HepG2 (cell line): Measurements from ENCODE around the gene OTC. TPM values are rescaled to one million over a fixed set of nuclear protein-coding genes. Genes with fewer than 3 reads are reported as not detected.

Source experiments
- ATAC-seq: fragments of 200-7000 bp; cut with Tn5 transposase; 3 replicates; pipeline ENCODE4 v1.9.1; 2020; ENCODE audit warnings: mild to moderate bottlenecking, moderate library complexity
- BruUV-seq: library from RNA; stranded (reverse); fragments of 400-500 nt; replicated peaks from 2 replicates; lab custom pipeline; 2021; lab: Mats Ljungman, UMichigan
- CTCF ChIA-PET: fragments of 300-600 bp; formaldehyde crosslinking; extraction: SDS; loops from one replicate; lab custom pipeline; 2021; ENCODE audit warnings: low total read pairs, inconsistent platforms, low intra/inter-chr PET ratio; lab: Yijun Ruan, JAX
- POLR2A ChIA-PET: fragments of 350-600 bp; sonication (Branson Sonifier 250); formaldehyde crosslinking; loops from one replicate; lab custom pipeline; 2020; ENCODE audit warnings: antibody characterized with exemption, inconsistent platforms; lab: Yijun Ruan, JAX
- DNase-seq: peaks from one replicate; pipeline ENCODE4 v3.0.0-alpha.2; 2015; ENCODE audit warnings: low spot score
- FAIRE-seq: peaks from 3 replicates; lab custom pipeline; 2011; peaks lifted over from hg19 to GRCh38; lab: Jason Lieb, UNC
- H2AFZ ChIP-seq: one replicate; pipeline ENCODE4 v1.6.1; 2011; ENCODE audit warnings: low read length, inconsistent platforms
- H3K27ac ChIP-seq: fragments of 300-600 bp; 3 replicates; pipeline ENCODE4 v1.8.0; 2011; ENCODE audit warnings: mixed run types, mild to moderate bottlenecking, mixed read lengths, low read length, inconsistent platforms; ENCODE audit not compliant: insufficient read depth; ENCODE audit errors: extremely low read length
- H3K27me3 ChIP-seq, 2 experiments: fragments of 200-600 bp in 1 of 2; 2 replicates in 1 of 2; 3 replicates in 1 of 2; pipeline versions ENCODE4 v1.6.0 to v1.8.0; 2011; ENCODE audit warnings: low read length in 2 of 2, mild to moderate bottlenecking in 2 of 2, moderate library complexity in 2 of 2, inconsistent platforms in 1 of 2; ENCODE audit not compliant: insufficient read depth in 2 of 2, control insufficient read depth in 1 of 2
- H3K36me3 ChIP-seq, 2 experiments: fragments of 200-600 bp in 1 of 2; replicated peaks in 1 of 2; 2 replicates in 1 of 2; 3 replicates in 1 of 2; pipeline versions ENCODE4 v1.5.1 to v1.8.0; 2011; ENCODE audit warnings: low read length in 2 of 2, inconsistent platforms in 1 of 2; ENCODE audit not compliant: insufficient read depth in 2 of 2, control insufficient read depth in 1 of 2
- H3K4me1 ChIP-seq: 2 replicates; pipeline ENCODE4 v1.5.1; 2012; ENCODE audit warnings: low read length, inconsistent platforms; ENCODE audit not compliant: insufficient read depth
- H3K4me2 ChIP-seq: 2 replicates; pipeline ENCODE4 v1.6.0; 2011; ENCODE audit warnings: low read depth, low read length, inconsistent platforms
- H3K4me3 ChIP-seq, 3 experiments: fragments of 200-600 bp in 1 of 3; sonication (generic), shearing (Covaris generic) in 1 of 3; replicated peaks in 1 of 3; 2 replicates each; pipeline ENCODE4 v1.5.1; 2011 to 2016; ENCODE audit warnings: low read length in 3 of 3, inconsistent platforms in 2 of 3, low read depth in 2 of 3, mild to moderate bottlenecking in 2 of 3, control low read depth in 1 of 3, mixed read lengths in 1 of 3; ENCODE audit not compliant: insufficient read depth in 1 of 3
- H3K79me2 ChIP-seq: one replicate; pipeline ENCODE4 v1.6.1; 2011; ENCODE audit warnings: low read length, inconsistent platforms; ENCODE audit not compliant: insufficient read depth
- H3K9ac ChIP-seq: 2 replicates; pipeline ENCODE4 v1.6.0; 2011; ENCODE audit warnings: mild to moderate bottlenecking, low read depth, low read length, inconsistent platforms; ENCODE audit not compliant: insufficient read depth
- H3K9me3 ChIP-seq: 2 replicates; pipeline ENCODE4 v1.5.1; 2012; ENCODE audit warnings: mild to moderate bottlenecking, low read length
- H4K20me1 ChIP-seq: 2 replicates; pipeline ENCODE4 v1.6.0; 2011; ENCODE audit warnings: inconsistent platforms, mild to moderate bottlenecking, low read length, moderate library complexity; ENCODE audit not compliant: insufficient read depth
- ARNT ChIP-seq: fragments of 450-650 bp; IDR thresholded peaks from 2 replicates; pipeline ENCODE4 v1.6.1; 2017
- ATF2 ChIP-seq: sonication (generic); formaldehyde crosslinking; IDR thresholded peaks from 2 replicates; pipeline ENCODE4 v1.4.0; 2020; ENCODE audit warnings: missing genetic modification reagents
- ATF4 ChIP-seq, 2 experiments: fragments of 450-650 bp in 1 of 2; sonication (generic) in 1 of 2; formaldehyde crosslinking; IDR thresholded peaks; 2 replicates each; pipeline versions ENCODE4 v1.5.0 to v1.8.0; 2020 to 2022; ENCODE audit warnings: mild to moderate bottlenecking in 1 of 2, missing genetic modification reagents in 1 of 2
- ESRRA ChIP-seq: sonication (generic); formaldehyde crosslinking; IDR thresholded peaks from 2 replicates; pipeline ENCODE4 v1.5.1; 2020; ENCODE audit warnings: mild to moderate bottlenecking, low read depth, missing genetic modification reagents
- FOXC1 ChIP-seq: sonication (generic); formaldehyde crosslinking; IDR thresholded peaks from 2 replicates; pipeline ENCODE4 v1.8.0; 2022; ENCODE audit warnings: mild to moderate bottlenecking, missing genetic modification reagents, borderline replicate concordance
- GATAD1 ChIP-seq: IDR thresholded peaks from 2 replicates; pipeline ENCODE4 v1.6.1; 2016; ENCODE audit warnings: missing genetic modification reagents, missing compliant biosample characterization
- GFI1 ChIP-seq: sonication (generic); formaldehyde crosslinking; IDR thresholded peaks from 2 replicates; pipeline ENCODE4 v1.5.0; 2020; ENCODE audit warnings: missing genetic modification reagents, mild to moderate bottlenecking, borderline replicate concordance
- GTF2F1 ChIP-seq: fragments of 150-350 bp; IDR thresholded peaks from 2 replicates; pipeline ENCODE4 v1.6.1; 2014; ENCODE audit warnings: low read length
- SAP130 ChIP-seq: IDR thresholded peaks from 2 replicates; pipeline ENCODE4 v1.6.1; 2016; ENCODE audit warnings: low read depth
- SRSF4 ChIP-seq: fragments of 200-400 bp; formaldehyde crosslinking; IDR thresholded peaks from one replicate; pipeline ENCODE4 v1.6.1; 2018; ENCODE audit warnings: mild to moderate bottlenecking, low read depth, low read length, moderate library complexity; ENCODE audit not compliant: poor library complexity, severe bottlenecking
- ZBTB3 ChIP-seq: sonication (generic); formaldehyde crosslinking; IDR thresholded peaks from 2 replicates; pipeline ENCODE4 v1.4.0; 2020; ENCODE audit warnings: low read depth, mild to moderate bottlenecking, moderate library complexity, missing genetic modification reagents, borderline replicate concordance
- ZBTB4 ChIP-seq: sonication (generic); formaldehyde crosslinking; IDR thresholded peaks from 2 replicates; pipeline ENCODE4 v1.4.0; 2020; ENCODE audit warnings: missing genetic modification reagents, mild to moderate bottlenecking, borderline replicate concordance
- ZFP36 ChIP-seq: fragments of 150-350 bp; IDR thresholded peaks from 2 replicates; pipeline ENCODE4 v1.6.1; 2018; ENCODE audit warnings: borderline replicate concordance, low read length, low read depth; ENCODE audit not compliant: partially characterized antibody
- ZFYVE20 ChIP-seq: sonication (generic); formaldehyde crosslinking; IDR thresholded peaks from 2 replicates; pipeline ENCODE4 v1.8.0; 2023; ENCODE audit warnings: low read depth, mild to moderate bottlenecking, moderate library complexity, missing genetic modification reagents, borderline replicate concordance
- ZNF530 ChIP-seq: sonication (generic); formaldehyde crosslinking; IDR thresholded peaks from 2 replicates; pipeline ENCODE4 v1.5.0; 2020; ENCODE audit warnings: low read depth, mild to moderate bottlenecking, missing genetic modification reagents
- ZNF556 ChIP-seq: sonication (generic); formaldehyde crosslinking; IDR thresholded peaks from 2 replicates; pipeline ENCODE4 v1.4.0; 2020; ENCODE audit warnings: mild to moderate bottlenecking, missing genetic modification reagents, borderline replicate concordance
- ZNF557 ChIP-seq: sonication (generic); formaldehyde crosslinking; IDR thresholded peaks from 2 replicates; pipeline ENCODE4 v1.4.0; 2020; ENCODE audit warnings: missing genetic modification reagents
- WGBS: methylation state at CpG from one replicate; pipeline ENCODE4 v1.1.6; 2017; ENCODE audit warnings: low lambda C conversion rate; 5-methylcytosine and 5-hydroxymethylcytosine counted together
- in situ Hi-C: cut with HindIII; loops from 2 replicates; pipeline ENCODE4 v1.10.0; 2017; ENCODE audit warnings: low pct_unique_long_range_greater_than_20kb; ENCODE audit not compliant: extremely low pct_ligation_motif_present
- intact Hi-C: fragments of 100-400 bp; cut with micrococcal nuclease; formaldehyde crosslinking; loops from one replicate; pipeline ENCODE4 v1.10.0; 2022; ENCODE audit not compliant: unreplicated experiment
- polyA plus RNA-seq, 8 experiments: library from polyadenylated mRNA; depleted of rRNA in 3 of 8; stranded (reverse) in 7 of 8; unstranded in 1 of 8; fragments of >200 nt; fragmentation: Illumina TruSeq in 4 of 8; extraction: Trizol in 4 of 8; gene quantifications; 2 replicates each; pipeline versions ENCODE4 v1.2.1 to v1.2.3, GENCODE V29; 2011 to 2016; ENCODE audit warnings: low read depth in 4 of 8, missing spikeins in 1 of 8, mixed read lengths in 1 of 8; ENCODE audit not compliant: insufficient read depth in 1 of 8
- total RNA-seq, 5 experiments: library from RNA; depleted of rRNA; stranded (reverse); fragments of >200 nt; fragmentation: Illumina TruSeq; extraction: Trizol; gene quantifications; 2 replicates each; pipeline ENCODE4 v1.2.3, GENCODE V29; 2016; ENCODE audit warnings: low read depth in 1 of 5

OTC gene
- total and polyA plus RNA-seq, 2 of the 13 experiments (the other 11 are each of a cell fraction or from before 2014, with no cell fraction given), result 0.04 to 1.8 TPM

- H3K79me2 ChIP-seq, result no peaks in the 10 kb centered on the region
- H3K4me1 ChIP-seq, result no peaks in the 10 kb centered on the region
- H4K20me1 ChIP-seq, result no peaks in the 10 kb centered on the region
- DNase-seq (no peak), ATAC-seq (no peak), FAIRE-seq (no peak)
- ChIA-PET POLR2A (no interaction called here), CTCF (no interaction called here)
- H3K27ac ChIP-seq, result no peak overlapping the region
- H3K9ac ChIP-seq, result no peak overlapping the region
- TF ChIP-seq ZFP36, result no peak
- no peak for TF ChIP-seq FOXC1 (CRISPR knock-in tag)
- TF ChIP-seq SRSF4, result no peak
- TF ChIP-seq ZBTB4, result no peak
- TF ChIP-seq ATF2 (CRISPR knock-in tag), result no peak
- TF ChIP-seq ZBTB3 (CRISPR knock-in tag), result no peak
- no peak for TF ChIP-seq GATAD1 (CRISPR knock-in tag)
- no peak for TF ChIP-seq ATF4 (CRISPR knock-in tag; IDR thresholded peaks at IDR 0.05)
- no peak for TF ChIP-seq GTF2F1
- no peak for TF ChIP-seq ZFYVE20
- TF ChIP-seq GFI1, result no peak
- no peak for TF ChIP-seq ZNF557 (CRISPR knock-in tag)
- TF ChIP-seq ZNF556 (CRISPR knock-in tag), result no peak
- no peak for TF ChIP-seq ESRRA (CRISPR knock-in tag)
- TF ChIP-seq ZNF530 (CRISPR knock-in tag), result no peak
- no peak for TF ChIP-seq SAP130 (CRISPR knock-in tag)
- TF ChIP-seq ARNT, result no peak
- intact Hi-C loops, result no loop called here
- no peak overlapping the region for H3K4me2 ChIP-seq
- no peaks in the 10 kb centered on the region for H3K9me3 ChIP-seq
- no peak overlapping the region for H3K4me3 ChIP-seq
- H3K27me3 ChIP-seq, result no peaks in the 10 kb centered on the region
- 34% methylated on average over 4 of the region's 4 CpGs for WGBS
- H3K36me3 ChIP-seq, result no peaks in the 10 kb centered on the region
- no TSS peak for BruUV-seq
- no peak overlapping the region for H2AFZ ChIP-seq
- in situ Hi-C loops, result no loop called here
These were observed 54.7 kb downstream of the OTC start for GRCh38 chrX:38407126-38407525.
